GM18861 (cell line): Measurements from ENCODE around the gene MAP3K9.

Experiments
- ATAC-seq: cut with Tn5 transposase; IDR thresholded peaks from one replicate; pipeline ENCODE4 v1.9.1; 2021; ENCODE audit not compliant: unreplicated experiment

Gene MAP3K9

DNA sequence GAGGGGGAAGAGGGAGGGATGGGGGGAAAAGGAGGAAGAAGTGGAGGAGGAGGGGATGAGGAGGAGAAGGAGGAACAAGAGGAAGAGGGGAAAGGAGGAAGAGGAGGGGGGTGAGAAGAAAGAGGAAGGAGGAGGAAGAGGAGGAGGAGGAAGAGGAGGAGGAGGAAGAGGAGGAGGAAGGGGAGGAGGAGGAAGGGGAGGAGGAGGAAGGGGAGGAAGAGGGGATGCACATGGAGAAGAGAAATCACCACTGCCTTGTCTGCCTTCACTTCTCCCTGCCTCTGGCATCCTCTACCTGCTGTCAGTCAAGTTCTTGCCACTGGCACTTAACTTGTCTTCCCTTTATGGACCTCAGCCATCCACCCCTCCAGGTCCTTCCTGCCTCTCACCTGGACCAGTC, 107.7 kb downstream of the MAP3K9 start:
- ATAC-seq = no peak

DNA sequence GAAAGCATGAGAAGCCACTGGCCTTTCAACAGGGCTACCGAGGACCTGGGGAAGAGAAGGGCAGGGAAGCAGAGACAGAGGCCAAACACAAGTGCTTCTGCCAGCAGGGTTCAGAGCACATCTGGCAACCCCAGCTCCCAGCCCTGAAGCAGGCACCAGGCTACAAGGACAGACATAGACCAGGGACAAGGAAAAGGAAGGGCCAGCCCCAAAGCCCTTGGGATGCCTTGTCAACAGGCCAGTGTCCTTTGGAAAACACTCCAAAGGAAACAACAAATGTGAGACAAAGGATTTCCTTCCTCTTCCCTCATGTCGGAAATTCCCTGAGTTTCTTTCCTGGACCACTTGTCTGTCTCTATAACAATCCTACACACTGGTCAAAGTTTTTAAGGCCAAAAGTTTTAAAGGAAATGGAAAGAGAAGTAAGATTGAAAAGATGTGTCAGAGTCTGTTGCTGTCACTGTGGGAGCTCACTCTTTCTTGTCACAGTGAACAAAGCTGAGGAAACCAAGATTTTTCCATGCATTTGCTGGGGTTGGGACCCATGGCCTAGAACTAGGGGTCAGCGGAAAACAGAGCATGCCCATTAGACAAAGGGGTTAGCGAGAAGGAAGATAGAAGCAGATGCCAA, 108.2 kb downstream of the MAP3K9 start:
- no peak for ATAC-seq

DNA sequence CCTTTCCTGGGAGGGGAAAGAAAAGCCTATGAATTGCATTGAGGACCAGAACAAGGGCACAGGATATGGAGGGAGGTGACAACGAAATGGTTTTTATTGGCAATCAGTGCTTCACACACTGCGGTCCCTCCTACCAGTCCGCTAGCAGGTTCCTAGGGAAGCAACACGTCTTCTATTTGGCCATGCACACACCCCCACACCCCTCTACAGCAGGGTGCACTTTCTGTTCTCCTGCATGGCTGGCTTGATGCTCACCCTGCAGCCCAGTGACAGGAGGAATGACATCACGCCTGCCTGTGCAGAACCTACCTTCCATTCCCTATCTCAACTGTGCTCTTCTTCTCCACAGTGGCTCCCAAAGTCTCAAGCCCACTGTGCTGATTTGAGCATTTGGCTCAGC, 109.7 kb downstream of the MAP3K9 start:
- no peak for ATAC-seq

DNA sequence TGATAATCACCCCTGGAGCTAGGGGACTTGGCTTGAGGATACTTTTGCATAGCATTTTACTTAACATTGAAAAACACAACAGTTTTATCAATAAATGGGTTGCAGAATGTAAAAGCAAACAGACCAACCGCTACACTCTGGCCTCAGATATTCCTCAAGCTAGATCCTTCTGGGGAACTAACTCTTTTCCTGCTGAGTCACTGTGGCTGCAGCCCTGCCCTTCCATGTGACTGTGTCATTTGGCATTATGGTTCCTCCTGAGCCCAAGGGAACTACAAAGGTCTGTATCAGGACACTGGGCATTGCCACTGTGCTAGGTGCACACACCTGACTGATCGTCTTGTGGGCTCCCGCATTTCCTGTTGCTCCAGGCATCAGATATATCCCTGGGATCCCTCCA, 111.0 kb downstream of the MAP3K9 start:
- ATAC-seq = no peak

DNA sequence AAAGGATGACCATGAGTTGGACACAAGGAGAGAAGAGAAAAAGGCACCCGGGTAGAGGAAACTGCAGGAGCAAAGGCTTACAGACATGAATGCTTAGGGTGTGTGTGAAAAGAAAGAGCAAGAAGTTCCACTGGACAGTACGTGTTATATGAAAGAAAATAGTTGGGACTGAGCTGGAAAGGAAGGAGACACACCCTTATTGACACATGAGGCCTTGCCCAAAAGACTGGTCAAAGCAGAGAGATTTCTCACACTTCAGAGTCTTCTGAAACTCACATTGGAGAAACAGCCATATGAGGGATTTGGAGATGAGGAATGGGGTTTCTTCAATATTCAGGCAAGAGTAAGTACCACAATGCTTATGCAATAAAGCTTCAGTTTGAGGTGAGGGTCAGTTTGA, 111.6 kb downstream of the MAP3K9 start:
- ATAC-seq = no peak

DNA sequence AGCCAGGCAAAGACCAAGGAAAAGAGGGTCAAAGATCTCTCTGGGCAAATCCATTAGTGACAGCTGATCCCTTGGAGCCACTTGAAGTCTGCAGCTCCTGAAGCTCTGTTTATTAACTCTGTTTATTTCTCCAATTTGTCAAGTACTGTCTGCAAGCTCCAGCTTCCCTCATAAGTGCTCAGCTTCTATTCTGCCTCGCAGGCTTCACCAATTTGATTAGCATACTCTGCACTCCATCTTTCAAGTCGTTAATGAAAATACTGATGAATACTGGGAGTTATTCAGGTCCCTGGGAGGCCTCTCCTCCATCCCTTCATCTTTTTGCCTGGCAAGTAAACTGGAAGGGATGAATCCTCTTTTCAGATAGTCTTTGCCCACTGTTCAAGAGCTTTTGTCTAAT, 113.3 kb downstream of the MAP3K9 start:
- no peak for ATAC-seq

DNA sequence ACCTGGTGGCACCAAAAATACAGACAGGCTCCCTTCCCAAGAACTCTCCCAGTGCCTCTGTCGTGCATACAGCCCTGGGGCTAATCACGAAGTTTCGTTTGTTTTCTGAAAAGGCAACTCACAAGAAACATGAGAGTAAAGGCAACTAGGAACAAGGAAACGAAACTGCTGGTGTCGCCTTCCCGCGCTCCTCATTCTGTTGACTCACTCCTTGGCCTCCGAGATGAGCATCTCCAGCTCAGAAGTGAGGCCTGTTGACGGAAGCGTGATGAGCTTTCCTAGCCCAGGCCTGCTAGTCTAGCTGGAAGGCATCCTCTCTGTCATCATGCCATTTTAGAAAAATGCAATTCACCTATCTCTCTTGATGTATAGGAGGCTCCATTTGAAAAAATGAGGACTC, 117.1 kb downstream of the MAP3K9 start:
- ATAC-seq = no peak

DNA sequence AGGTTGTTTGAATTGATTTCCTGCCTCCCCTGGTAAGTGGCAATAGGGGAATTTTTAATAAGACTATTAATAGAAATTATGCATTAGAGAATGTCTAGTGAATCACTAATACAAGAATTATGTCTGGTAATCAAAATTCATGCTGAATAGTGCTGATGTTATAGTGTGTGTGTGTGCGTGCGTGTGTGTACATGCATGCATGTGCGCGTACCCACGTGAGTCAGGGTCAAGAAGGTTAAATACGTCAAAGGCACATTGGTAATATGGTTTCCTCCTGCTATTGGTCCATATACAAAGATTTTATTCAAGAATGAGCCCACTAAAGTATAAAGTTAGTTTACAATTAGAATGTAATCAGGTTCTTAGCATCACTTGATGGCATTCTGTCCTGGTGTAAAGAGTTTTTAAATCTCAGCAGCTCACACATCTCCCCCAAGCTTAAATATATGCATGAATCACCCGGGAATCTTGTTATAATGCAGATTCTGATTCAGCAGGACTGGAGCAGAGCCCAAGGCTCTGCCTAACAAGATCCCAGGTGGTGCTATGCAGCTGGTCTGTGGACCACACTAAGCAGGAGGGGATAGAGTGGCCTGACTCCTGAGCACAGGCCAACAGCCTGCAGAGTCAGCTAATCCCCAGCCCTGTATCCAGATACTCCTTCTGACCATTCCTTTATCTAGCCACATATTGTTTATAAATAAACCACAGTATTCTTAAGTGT, 123.7 kb downstream of the MAP3K9 start:
- no peak for ATAC-seq

DNA sequence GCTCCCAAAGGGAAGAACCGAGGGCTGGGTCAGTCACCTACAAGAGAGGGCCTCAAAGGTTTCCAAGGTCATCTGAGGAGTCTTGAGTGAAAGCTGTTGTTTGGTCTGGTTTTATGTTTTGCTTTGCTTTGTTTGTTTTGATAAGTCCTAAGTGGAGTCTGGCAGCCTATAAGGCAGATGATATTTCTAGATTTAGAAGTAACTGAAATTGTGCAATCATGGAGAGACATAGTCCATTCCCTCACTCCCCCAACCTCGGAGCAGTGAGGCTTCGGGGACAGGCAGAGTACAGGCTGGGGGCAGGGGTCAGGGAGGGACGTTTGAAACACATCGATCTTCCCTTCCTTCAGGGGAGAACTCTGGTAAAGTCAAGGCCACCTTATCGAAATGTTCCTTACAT, 125.3 kb downstream of the MAP3K9 start:
- ATAC-seq = no peak

DNA sequence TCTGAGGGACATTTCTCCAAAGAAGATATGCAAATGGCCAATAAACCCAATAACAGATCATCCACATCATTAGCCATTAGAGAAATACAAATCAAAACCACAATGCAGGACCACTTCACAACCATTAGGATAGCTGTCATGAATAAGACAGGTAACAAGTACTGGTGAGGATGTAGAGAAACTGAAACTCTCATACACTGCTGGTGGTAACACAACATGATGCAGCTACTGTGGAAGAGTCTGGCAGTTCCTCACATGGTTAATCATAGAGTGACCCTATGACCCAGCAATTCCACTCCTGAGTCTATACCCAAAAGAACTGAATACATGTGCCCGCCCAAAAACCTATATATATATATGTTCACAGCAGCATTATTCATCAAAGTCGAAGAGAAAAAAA, 128.6 kb downstream of the MAP3K9 start:
- ATAC-seq = no peak

DNA sequence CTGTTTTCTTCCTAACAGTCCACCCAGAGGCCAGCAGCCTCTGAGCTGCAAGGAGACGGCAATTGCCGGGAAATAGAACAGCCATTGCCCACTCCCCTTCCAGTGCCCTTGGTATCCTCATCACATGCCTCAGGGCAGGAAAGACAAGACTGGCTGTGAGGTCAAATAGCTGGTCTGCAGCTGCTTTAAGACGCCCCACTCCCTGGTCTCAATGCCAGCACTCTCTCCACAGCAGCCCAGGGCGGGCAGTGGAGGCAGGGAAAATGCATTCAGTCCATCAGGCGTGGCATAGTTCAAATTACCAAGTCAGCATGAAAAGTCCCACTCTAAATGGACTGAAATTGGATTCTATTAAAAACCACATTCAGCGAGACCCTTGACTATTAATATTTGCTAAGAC, 132.0 kb downstream of the MAP3K9 start:
- ATAC-seq = no peak
